Right cardiac atrium (tissue), 5 donors: ENCODE data around the gene MED15. TPM values are rescaled to one million over a fixed set of nuclear protein-coding genes. Genes with fewer than 3 reads are reported as not detected.

ENCODE experiments used
- ATAC-seq, 2 donors: fragments of 200-7000 bp; cut with Tn5 transposase; one replicate each; pipeline versions ENCODE4 v1.8.0 to v1.9.1; 2020; ENCODE audit warnings: moderate library complexity in 2 of 2, mild to moderate bottlenecking in 1 of 2
- DNase-seq, 3 donors: peaks; one replicate each; pipeline ENCODE4 v3.0.0-alpha.2; 2020
- H3K27ac ChIP-seq: one replicate; pipeline ENCODE4 v1.5.1; 2013; ENCODE audit warnings: mild to moderate bottlenecking, low read length, control low read depth, moderate library complexity
- H3K27me3 ChIP-seq: one replicate; pipeline ENCODE4 v1.6.1; 2013; ENCODE audit not compliant: control insufficient read depth, insufficient read depth
- H3K4me1 ChIP-seq: one replicate; pipeline ENCODE4 v1.6.1; 2013; ENCODE audit warnings: low read length; ENCODE audit not compliant: control insufficient read depth, insufficient read depth
- H3K4me3 ChIP-seq: one replicate; pipeline ENCODE4 v1.5.1; 2013; ENCODE audit warnings: low read length, control low read depth
- H3K9me3 ChIP-seq: one replicate; pipeline ENCODE4 v1.6.1; 2013; ENCODE audit warnings: low read length; ENCODE audit not compliant: control insufficient read depth
- WGBS: extraction: QIAGEN DNeasy Blood & Tissue Kit; methylation state at CpG from one replicate; pipeline ENCODE4 v1.1.7; 2013; 5-methylcytosine and 5-hydroxymethylcytosine counted together
- intact Hi-C, 4 donors: fragments of 100-400 bp; cut with DNase I; formaldehyde crosslinking; loops; one replicate each; pipeline versions ENCODE4 v1.11.0 to v1.14.0; 2022 to 2023
- long read RNA-seq, 4 donors: library from polyadenylated mRNA; unstranded; transcript quantifications; one replicate each; pipeline ENCODE4 v2.0.0, GENCODE V29; 2020 to 2021
- polyA plus RNA-seq: library from polyadenylated mRNA; stranded (reverse); fragments of 200-250 nt; gene quantifications from one replicate; pipeline ENCODE4 v1.2.3, GENCODE V29; 2013
- total RNA-seq, 4 donors: library from RNA; stranded (reverse); fragmentation: NEBNext Ultra II Directional; extraction: Animal tissue kit (Norgen Biotek cat#: 25700); gene quantifications; one replicate each; pipeline ENCODE4 v1.2.1, GENCODE V29; 2021
- donor health status: healthy with polysubstance abuse.
- donor health status: DM: no; HTN: yes; CAD: no.
- donor health status: DM: no; HTN: no; CAD: no.
- donor health status: DM: no; HTN: yes; CAD: no; lungs with severe emphysema.
- donor health status: DM: yes; HTN: yes; CAD: no.

MED15 gene
- total RNA-seq (10 to 100 TPM; 47.3 to 53.4 (median 50.1) TPM), polyA plus RNA-seq (30.9 TPM)
- long read RNA-seq, donor 1, transcript MED15-202 (17 exons, 3,252 nt): major isoform, 12 of 73 reads
- long read RNA-seq, donor 1, transcript MED15-201 (18 exons, 3,351 nt): minor isoform, 7 of 73 reads
- long read RNA-seq, donor 1, partial matches to known transcripts: 33 of 73 reads
- long read RNA-seq, donor 1, other reads (novel, unspliced or antisense): 14 of 73 reads
- long read RNA-seq, donor 2, transcript MED15-202 (17 exons, 3,252 nt): major isoform, 16 of 50 reads
- long read RNA-seq, donor 2, partial matches to known transcripts: 8 of 50 reads
- long read RNA-seq, donor 2, other reads (novel, unspliced or antisense): 15 of 50 reads
- long read RNA-seq, donor 3, transcript MED15-222 (9 exons, 2,733 nt): major isoform, 11 of 53 reads
- long read RNA-seq, donor 3, partial matches to known transcripts: 25 of 53 reads
- long read RNA-seq, donor 3, other reads (novel, unspliced or antisense): 13 of 53 reads
- long read RNA-seq, donor 4, transcript MED15-201 (18 exons, 3,351 nt): minor isoform, 5 of 55 reads
- long read RNA-seq, donor 4, transcript MED15-202 (17 exons, 3,252 nt): major isoform, 11 of 55 reads
- long read RNA-seq, donor 4, partial matches to known transcripts: 19 of 55 reads
- long read RNA-seq, donor 4, other reads (novel, unspliced or antisense): 18 of 55 reads

GRCh38 chr22:20507253-20508066 lies at the start of gene MED15:
TSS of gene MED15 (plus strand) at chr22:20507610. CDS start at chr22:20507679, 69 bp downstream.
- H3K4me1 ChIP-seq: peaks cover 16% of the 10 kb centered on the region
- intact Hi-C loops: no loop called here

DNA sequence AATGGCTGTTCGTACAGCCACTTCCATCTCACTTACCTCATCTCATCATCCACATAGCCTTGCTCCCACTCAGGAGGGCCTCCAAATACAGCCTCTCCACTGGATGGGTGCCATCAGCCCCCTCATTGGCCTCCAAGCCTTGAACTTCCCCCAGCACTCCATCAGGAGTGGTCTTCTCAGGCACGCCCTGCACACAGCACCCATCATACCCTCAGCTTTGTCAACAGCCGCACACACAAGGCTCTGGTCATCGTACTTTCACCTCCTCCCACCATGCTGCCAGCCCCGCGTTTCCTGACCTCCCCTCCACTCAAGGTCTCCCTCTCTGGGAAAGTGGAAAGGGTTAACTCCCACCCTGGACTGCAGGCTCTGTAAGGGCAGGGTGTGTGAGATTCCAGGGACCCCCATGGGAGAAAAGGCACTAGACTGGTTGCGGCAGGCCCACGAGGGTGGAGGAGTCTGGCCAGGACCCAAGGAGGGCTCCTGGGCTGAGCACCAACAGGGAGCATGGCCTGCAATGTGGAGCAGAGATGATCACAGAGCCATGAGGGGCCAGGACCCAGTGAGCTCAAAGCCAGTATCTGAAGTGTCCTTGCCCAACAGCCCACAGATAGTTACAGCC lies 48.8 kb upstream of the MED15 start:
- H3K27ac ChIP-seq: no peak overlapping the region
- H3K27me3 ChIP-seq: no peaks in the 10 kb centered on the region
- H3K4me3 ChIP-seq: no peak overlapping the region
- intact Hi-C loops: loop anchor here in 1 of 4 donors (5.0 kb wide), 1 partner anchor 36 kb away; no protein-coding TSS in a partner anchor
- H3K4me1 ChIP-seq: peaks cover 2% of the 10 kb centered on the region
- H3K9me3 ChIP-seq: no peaks in the 10 kb centered on the region
- ATAC-seq (no peak), DNase-seq (peak in 2 of 3 donors; percentile 50)
- 70% methylated on average over 8 of the region's 8 CpGs for WGBS

More at GRCh38 chr22:20507253-20508066, at the start of gene MED15:
- under 1% methylated on average over 58 of the region's 58 CpGs for WGBS
- Histone ChIP-seq H3K27me3 (no peaks in the 10 kb centered on the region), H3K27ac (peak within 1 kb of the TSS; percentile 99), H3K9me3 (no peaks in the 10 kb centered on the region), H3K4me3 (peak within 1 kb of the TSS; percentile 91)
- DNase-seq: peak; percentile 92 to 96 (median 96)
- peak; percentile 92 to 94 for ATAC-seq

- intact Hi-C loops: loop anchor here in 1 of 4 donors (5.0 kb wide), 1 partner anchor 37 kb away; no protein-coding TSS in a partner anchor
- DNase-seq (peak in 1 of 3 donors; percentile 16), ATAC-seq (no peak)
- H3K4me3 ChIP-seq: no peak overlapping the region
- no peaks in the 10 kb centered on the region for H3K27me3 ChIP-seq
- WGBS: 90% methylated on average over 3 of the region's 3 CpGs
- no peaks in the 10 kb centered on the region for H3K9me3 ChIP-seq
- H3K27ac ChIP-seq: no peak overlapping the region
- H3K4me1 ChIP-seq: peaks cover 2% of the 10 kb centered on the region
Observed at GRCh38 chr22:20459152-20459542, 48.3 kb upstream of the MED15 start.

DNA sequence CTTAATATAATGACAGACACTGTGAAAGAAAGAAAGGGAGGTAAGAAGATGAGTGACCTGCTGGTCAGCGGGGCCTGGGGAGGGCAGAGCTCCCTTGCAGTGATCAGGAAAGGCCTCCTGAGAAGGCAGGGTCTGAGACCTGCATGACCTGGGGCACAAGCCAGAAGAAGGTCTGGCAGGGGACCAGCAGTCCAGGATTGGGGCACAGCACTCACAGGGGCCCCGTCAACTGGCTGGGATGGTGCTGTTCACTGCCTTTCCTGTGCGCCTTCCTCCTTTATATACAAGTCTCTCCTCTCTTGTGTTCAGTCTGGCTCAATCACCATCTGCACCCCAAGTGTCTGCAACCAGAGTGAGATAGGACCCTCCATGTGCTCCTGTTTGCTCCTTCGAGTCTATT lies 47.5 kb upstream of the MED15 start:
- no peaks in the 10 kb centered on the region for H3K9me3 ChIP-seq
- DNase-seq: peak in 1 of 3 donors; percentile 21
- peaks cover 2% of the 10 kb centered on the region for H3K4me1 ChIP-seq
- H3K27me3 ChIP-seq: no peaks in the 10 kb centered on the region
- no peak for ATAC-seq
- intact Hi-C loops: loop anchor here in 1 of 4 donors (5.0 kb wide), 1 partner anchor 38 kb away; no protein-coding TSS in a partner anchor
- no peak overlapping the region for H3K4me3 ChIP-seq
- no peak overlapping the region for H3K27ac ChIP-seq
- WGBS: 96% methylated on average over 4 of the region's 4 CpGs

DNA sequence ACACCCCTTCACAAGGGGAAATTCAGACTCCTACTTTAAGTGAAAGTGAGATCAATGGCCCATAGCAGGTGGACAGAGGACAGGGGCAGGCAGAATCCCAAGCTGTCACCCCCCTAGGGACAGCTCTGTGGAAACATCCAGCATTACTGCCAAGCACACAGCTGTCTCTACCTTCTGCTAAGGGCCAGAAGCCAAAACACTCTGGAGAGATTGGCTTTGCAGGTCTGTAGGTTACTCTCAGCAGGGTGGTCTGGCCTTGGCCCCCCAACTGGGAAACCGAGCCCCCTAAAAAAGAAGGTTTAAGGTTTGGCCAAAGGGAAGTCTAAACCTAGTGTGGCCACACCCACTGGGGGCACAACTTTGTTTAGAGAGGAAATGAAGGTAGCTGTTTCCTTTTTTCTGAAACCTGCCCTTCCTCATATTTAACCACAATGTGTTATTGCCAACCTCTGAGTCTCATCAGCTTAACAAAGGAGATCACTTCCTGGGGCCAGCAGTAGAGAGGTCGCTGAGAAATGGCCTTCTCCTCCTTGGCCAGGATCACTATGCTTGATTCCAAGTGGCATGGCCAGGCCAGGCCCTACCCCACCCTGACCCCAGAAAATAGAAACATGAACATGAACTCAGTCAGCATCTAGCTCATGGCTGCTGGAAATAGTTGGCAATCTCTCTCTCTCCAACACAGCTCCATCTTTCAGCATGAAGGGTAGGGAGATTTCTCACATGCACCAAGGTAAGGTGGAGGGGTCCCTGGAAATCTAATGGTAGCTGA lies 43.9 kb upstream of the MED15 start:
- Histone ChIP-seq H3K27ac (no peak overlapping the region), H3K27me3 (no peaks in the 10 kb centered on the region), H3K9me3 (no peaks in the 10 kb centered on the region), H3K4me3 (no peak overlapping the region), H3K4me1 (peaks cover 2% of the 10 kb centered on the region)
- intact Hi-C loops: no loop called here
- DNase-seq (peak in 1 of 3 donors; percentile 27), ATAC-seq (peak; percentile 10 to 45)
- WGBS: 53% methylated on average over 2 of the region's 2 CpGs

GRCh38 chr22:20464096-20464614 lies 43.3 kb upstream of the MED15 start:
- 88% methylated on average over 11 of the region's 11 CpGs for WGBS
- intact Hi-C loops: no loop called here
- DNase-seq (peak in 2 of 3 donors; percentile 14 to 56), ATAC-seq (no peak)
- Histone ChIP-seq H3K27me3 (no peaks in the 10 kb centered on the region), H3K9me3 (no peaks in the 10 kb centered on the region), H3K27ac (no peak overlapping the region), H3K4me3 (no peak overlapping the region), H3K4me1 (peaks cover 2% of the 10 kb centered on the region)

DNA sequence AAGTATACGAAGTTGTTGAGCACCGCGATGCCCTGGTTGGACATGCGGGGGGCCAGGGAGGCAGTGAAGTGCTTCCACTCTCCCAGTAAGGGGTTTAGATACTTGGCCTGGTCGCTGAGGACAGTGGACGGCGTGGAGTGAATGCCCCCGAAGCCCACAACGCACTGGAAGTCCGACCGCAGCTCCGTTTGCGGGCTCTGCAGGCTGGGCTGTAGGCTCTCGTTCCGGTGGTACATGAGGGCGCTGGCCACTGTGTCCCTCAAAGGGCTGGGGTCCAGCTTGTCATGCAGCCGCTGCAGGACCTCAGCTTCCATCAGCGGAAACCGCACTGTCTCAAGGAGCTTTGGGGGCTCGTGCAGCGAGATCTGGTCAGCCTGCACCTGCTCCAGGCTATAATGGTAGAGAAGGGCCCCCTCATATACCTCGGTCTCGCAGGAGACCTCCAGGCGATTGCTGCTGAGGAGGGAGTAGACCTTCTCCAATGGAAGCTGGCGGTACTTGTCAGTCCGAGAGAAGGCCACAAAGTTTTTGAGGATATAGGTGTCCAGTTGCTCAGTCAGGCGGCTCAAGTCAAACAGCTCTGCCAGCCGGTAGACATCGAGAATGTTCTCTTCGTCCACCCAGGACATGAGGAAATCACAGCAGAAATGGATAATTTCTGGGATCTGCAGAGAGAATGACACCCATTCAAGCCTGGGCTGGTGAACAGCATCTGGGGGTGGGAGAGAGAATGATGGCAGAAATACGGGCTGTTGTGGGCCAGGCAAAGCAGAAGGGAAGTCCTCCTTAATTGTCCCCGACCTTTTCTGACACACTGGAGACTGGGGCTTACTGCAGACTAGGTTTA lies 42.3 kb upstream of the MED15 start:
- intact Hi-C loops: no loop called here
- ATAC-seq (no peak), DNase-seq (peak in 1 of 3 donors; percentile 32)
- H3K4me1 ChIP-seq: peaks cover 2% of the 10 kb centered on the region
- H3K27ac ChIP-seq: no peak overlapping the region
- no peaks in the 10 kb centered on the region for H3K9me3 ChIP-seq
- no peaks in the 10 kb centered on the region for H3K27me3 ChIP-seq
- no peak overlapping the region for H3K4me3 ChIP-seq
- WGBS: 94% methylated on average over 32 of the region's 32 CpGs

- H3K27ac ChIP-seq: no peak overlapping the region
- no peak overlapping the region for H3K4me3 ChIP-seq
- no peaks in the 10 kb centered on the region for H3K27me3 ChIP-seq
- DNase-seq (no peak), ATAC-seq (no peak)
- WGBS: 89% methylated on average over 5 of the region's 5 CpGs
- intact Hi-C loops: no loop called here
- no peaks in the 10 kb centered on the region for H3K9me3 ChIP-seq
- H3K4me1 ChIP-seq: peaks cover 2% of the 10 kb centered on the region
Observed at GRCh38 chr22:20465759-20466077, 41.7 kb upstream of the MED15 start.

DNA sequence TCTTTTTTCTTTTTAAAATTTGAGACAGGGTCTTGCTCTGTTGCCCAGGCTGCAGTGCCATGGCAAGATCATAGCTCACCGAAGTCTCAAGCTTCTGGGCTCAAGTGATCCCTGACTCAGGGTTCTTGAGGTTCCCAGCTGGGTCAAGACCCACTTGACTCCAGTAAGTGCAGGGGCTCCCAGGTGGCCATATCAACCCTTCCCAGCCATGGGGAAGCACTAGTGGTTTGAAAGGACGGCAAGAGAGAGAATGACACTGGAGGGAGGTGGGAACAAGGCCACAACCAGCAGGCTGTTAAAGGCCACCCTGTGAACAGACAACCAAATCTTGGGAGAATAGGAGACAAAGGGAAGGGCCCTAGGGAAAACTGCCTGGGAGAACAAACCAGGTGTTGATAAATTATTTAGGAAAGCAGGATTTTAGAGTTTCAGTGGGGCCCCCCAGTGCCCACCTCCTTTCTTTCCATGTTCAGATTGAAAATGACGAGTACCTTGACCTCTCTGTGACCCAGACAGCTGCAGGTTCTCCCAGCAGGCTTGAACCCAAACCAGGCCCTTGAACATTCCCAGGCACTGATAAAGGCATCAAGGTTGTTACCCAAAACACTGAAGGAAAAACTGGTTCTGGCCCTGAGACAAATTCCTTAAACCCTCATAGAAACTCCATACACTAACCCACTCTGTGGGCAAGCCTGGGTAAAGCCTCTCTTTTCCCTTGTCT lies 40.6 kb upstream of the MED15 start:
- Histone ChIP-seq H3K27me3 (no peaks in the 10 kb centered on the region), H3K27ac (no peak overlapping the region), H3K9me3 (no peaks in the 10 kb centered on the region), H3K4me1 (peaks cover 2% of the 10 kb centered on the region), H3K4me3 (no peak overlapping the region)
- no peak for ATAC-seq
- intact Hi-C loops: no loop called here
- 89% methylated on average over 3 of the region's 3 CpGs for WGBS
- no peak for DNase-seq
